H9 (cell line): Measurements from ENCODE around the gene ASPM. TPM values are rescaled to one million over a fixed set of nuclear protein-coding genes. Genes with fewer than 3 reads are reported as not detected.

Source experiments
- DNase-seq: peaks from one replicate; pipeline ENCODE4 v3.0.0-alpha.2; 2017
- H2AFZ ChIP-seq: one replicate; pipeline ENCODE4 v1.6.1; 2013; ENCODE audit warnings: mild to moderate bottlenecking, low read length, control low read depth, moderate library complexity
- H2AK5ac ChIP-seq: 2 replicates; pipeline ENCODE4 v1.6.1; 2013; ENCODE audit warnings: low read length, control low read depth, mixed read lengths; ENCODE audit not compliant: insufficient read length
- H2BK120ac ChIP-seq: one replicate; pipeline ENCODE4 v1.6.1; 2013; ENCODE audit warnings: low read depth, mild to moderate bottlenecking, low read length, control low read depth, inconsistent platforms; ENCODE audit not compliant: poor library complexity, severe bottlenecking
- H2BK12ac ChIP-seq: 2 replicates; pipeline ENCODE4 v1.6.1; 2013; ENCODE audit warnings: low read length, control low read depth, mixed read lengths, low read depth; ENCODE audit not compliant: insufficient read length
- H2BK15ac ChIP-seq: 2 replicates; pipeline ENCODE4 v1.6.1; 2013; ENCODE audit warnings: low read depth, low read length, control low read depth
- H2BK20ac ChIP-seq: one replicate; pipeline ENCODE4 v1.6.1; 2013; ENCODE audit warnings: low read depth, mild to moderate bottlenecking, low read length, control low read depth, inconsistent platforms; ENCODE audit not compliant: poor library complexity, severe bottlenecking
- H2BK5ac ChIP-seq: 2 replicates; pipeline ENCODE4 v1.6.1; 2013; ENCODE audit warnings: low read length, control low read depth, mixed read lengths; ENCODE audit not compliant: insufficient read length
- H3K14ac ChIP-seq: 2 replicates; pipeline ENCODE4 v1.6.1; 2013; ENCODE audit warnings: low read length, control low read depth; ENCODE audit not compliant: insufficient read depth
- H3K18ac ChIP-seq: 2 replicates; pipeline ENCODE4 v1.6.1; 2013; ENCODE audit warnings: low read depth, mild to moderate bottlenecking, mixed read lengths, low read length, control low read depth; ENCODE audit not compliant: insufficient read length
- H3K23ac ChIP-seq: 2 replicates; pipeline ENCODE4 v1.6.1; 2013; ENCODE audit warnings: low read length, control low read depth, mixed read lengths, low read depth; ENCODE audit not compliant: insufficient read length
- H3K23me2 ChIP-seq: 2 replicates; pipeline ENCODE4 v1.6.1; 2013; ENCODE audit warnings: low read depth, mild to moderate bottlenecking, mixed read lengths, low read length, control low read depth; ENCODE audit not compliant: insufficient read length, poor library complexity, severe bottlenecking
- H3K27ac ChIP-seq: 2 replicates; pipeline ENCODE4 v1.5.1; 2013; ENCODE audit warnings: low read length, control low read depth, mixed read lengths, low read depth; ENCODE audit not compliant: insufficient read length
- H3K27me3 ChIP-seq: 2 replicates; pipeline ENCODE4 v1.6.1; 2013; ENCODE audit warnings: low read length, control low read depth, inconsistent platforms; ENCODE audit not compliant: insufficient read depth
- H3K4ac ChIP-seq: 2 replicates; pipeline ENCODE4 v1.6.1; 2013; ENCODE audit warnings: low read depth, mild to moderate bottlenecking, control low read depth, inconsistent platforms, low read length, moderate library complexity
- H3K4me1 ChIP-seq: 2 replicates; pipeline ENCODE4 v1.6.1; 2013; ENCODE audit warnings: low read length, control low read depth, inconsistent platforms; ENCODE audit not compliant: insufficient read depth
- H3K4me2 ChIP-seq: 2 replicates; pipeline ENCODE4 v1.6.1; 2013; ENCODE audit warnings: low read length, control low read depth, mixed read lengths; ENCODE audit not compliant: insufficient read length, insufficient read depth
- H3K56ac ChIP-seq: 2 replicates; pipeline ENCODE4 v1.6.1; 2013; ENCODE audit warnings: low read depth, mild to moderate bottlenecking, mixed read lengths, low read length, control low read depth; ENCODE audit not compliant: insufficient read length
- H3K79me1 ChIP-seq: 2 replicates; pipeline ENCODE4 v1.6.1; 2013; ENCODE audit warnings: low read depth, mild to moderate bottlenecking, moderate library complexity, low read length, control low read depth, inconsistent platforms; ENCODE audit not compliant: insufficient read depth, poor library complexity, severe bottlenecking
- H3K79me2 ChIP-seq: 2 replicates; pipeline ENCODE4 v1.6.1; 2013; ENCODE audit warnings: low read length, control low read depth, inconsistent platforms; ENCODE audit not compliant: insufficient read depth
- H3K9ac ChIP-seq: 2 replicates; pipeline ENCODE4 v1.6.1; 2013; ENCODE audit warnings: low read length, control low read depth, mixed read lengths; ENCODE audit not compliant: insufficient read length; ENCODE audit errors: extremely low read depth
- H3K9me3 ChIP-seq: one replicate; pipeline ENCODE4 v1.6.1; 2013; ENCODE audit warnings: low read depth, low read length, inconsistent platforms; ENCODE audit not compliant: control insufficient read depth
- H3T11ph ChIP-seq: one replicate; pipeline ENCODE4 v1.6.1; 2013; ENCODE audit warnings: mild to moderate bottlenecking, low read length, control low read depth, inconsistent platforms
- H4K20me1 ChIP-seq: one replicate; pipeline ENCODE4 v1.6.1; 2013; ENCODE audit not compliant: control insufficient read depth, insufficient read length, insufficient read depth
- H4K5ac ChIP-seq: 2 replicates; pipeline ENCODE4 v1.6.1; 2013; ENCODE audit warnings: low read depth, mild to moderate bottlenecking, mixed read lengths, low read length, control low read depth; ENCODE audit not compliant: insufficient read length
- H4K8ac ChIP-seq: replicated peaks from 2 replicates; pipeline ENCODE4 v1.6.1; 2013; ENCODE audit warnings: low read length, control low read depth, mixed read lengths, low read depth; ENCODE audit not compliant: insufficient read length
- H4K91ac ChIP-seq: 2 replicates; pipeline ENCODE4 v1.6.1; 2013; ENCODE audit warnings: low read depth, mild to moderate bottlenecking, moderate library complexity, mixed read lengths, low read length, control low read depth; ENCODE audit not compliant: insufficient read length
- H3K27ac Mint-ChIP-seq, 3 experiments: 2 replicates in 2 of 3; 3 replicates in 1 of 3; pipeline ENCODE4 v1.8.0; 2020 to 2021; ENCODE audit warnings: mixed read lengths in 3 of 3, mild to moderate bottlenecking in 1 of 3, moderate library complexity in 1 of 3
- H3K27me3 Mint-ChIP-seq: 2 replicates; pipeline ENCODE4 v1.8.0; 2021; ENCODE audit warnings: low read depth, mild to moderate bottlenecking, moderate library complexity, mixed read lengths
- H3K36me3 Mint-ChIP-seq, 3 experiments: 2 replicates in 2 of 3; 3 replicates in 1 of 3; pipeline ENCODE4 v1.8.0; 2020 to 2021; ENCODE audit warnings: low read depth in 3 of 3, mixed read lengths in 3 of 3; ENCODE audit not compliant: insufficient read depth in 1 of 3
- H3K4me1 Mint-ChIP-seq, 2 experiments: 2 replicates each; pipeline ENCODE4 v1.8.0; 2020; ENCODE audit warnings: mixed read lengths in 2 of 2
- H3K4me3 Mint-ChIP-seq, 2 experiments: 2 replicates in 1 of 2; 3 replicates in 1 of 2; pipeline ENCODE4 v1.8.0; 2020 to 2021; ENCODE audit warnings: mild to moderate bottlenecking in 2 of 2, mixed read lengths in 2 of 2, moderate library complexity in 1 of 2
- H3K9me3 Mint-ChIP-seq, 2 experiments: 2 replicates in 1 of 2; 3 replicates in 1 of 2; pipeline ENCODE4 v1.8.0; 2020; ENCODE audit warnings: mild to moderate bottlenecking in 2 of 2, mixed read lengths in 2 of 2, moderate library complexity in 1 of 2
- CTCF ChIP-seq: fragments of 200-600 bp; sonication (generic); conservative IDR thresholded peaks from 3 replicates; pipeline ENCODE4 v1.8.0; 2021; ENCODE audit warnings: antibody characterized with exemption, mild to moderate bottlenecking
- WGBS: extraction: QIAGEN DNeasy Blood & Tissue Kit; methylation state at CpG from one replicate; pipeline ENCODE4 v1.1.7; 2013; ENCODE audit warnings: missing lambda C conversion rate, low lambda C conversion rate, mixed read lengths; ENCODE audit not compliant: insufficient read length; ENCODE audit errors: extremely low coverage; 5-methylcytosine and 5-hydroxymethylcytosine counted together
- total RNA-seq: library from RNA; stranded (reverse); gene quantifications from 2 replicates; pipeline ENCODE4 v1.2.1, GENCODE V29; 2021

ASPM gene
- total RNA-seq, 1 experiment from 2014 or later: 34.9 TPM

- Histone ChIP-seq H3K9me3 (no peaks in the 10 kb centered on the region), H3K4me2 (no peak overlapping the region), H2BK12ac (no peak overlapping the region), H3T11ph (no peak overlapping the region), H3K18ac (no peak overlapping the region), H3K27ac (no peak overlapping the region), H2BK120ac (no peak overlapping the region), H3K79me2 (no peaks in the 10 kb centered on the region), H3K4me1 (no peaks in the 10 kb centered on the region), H2BK15ac (no peak overlapping the region), H3K56ac (no peak overlapping the region), H4K20me1 (no peaks in the 10 kb centered on the region), H2BK5ac (no peak overlapping the region), H4K91ac (no peak overlapping the region), H2AFZ (no peak overlapping the region), H3K79me1 (no peaks in the 10 kb centered on the region), H4K8ac (no peak overlapping the region), H3K23me2 (no peaks in the 10 kb centered on the region), H3K9ac (no peak overlapping the region), H3K4ac (no peak overlapping the region), H2BK20ac (no peak overlapping the region), H3K14ac (no peak overlapping the region), H4K5ac (no peak overlapping the region), H3K23ac (no peak overlapping the region), H3K27me3 (no peaks in the 10 kb centered on the region), H2AK5ac (no peak overlapping the region)
- Mint-ChIP-seq H3K27ac (no peak overlapping the region), H3K4me3 (no peak overlapping the region), H3K9me3 (no peaks in the 10 kb centered on the region; a peak in 1 of 5 replicates), H3K36me3 (peaks cover 0 to 7% (median 7%) of the 10 kb centered on the region in 3 experiments; a peak in 5 of 7 replicates), H3K27me3 (no peaks in the 10 kb centered on the region), H3K4me1 (no peaks in the 10 kb centered on the region)
- no peak; the same call in 2 of the 3 replicates for TF ChIP-seq CTCF
- no peak for DNase-seq
- no CpG with 5 or more reads among the region's 1 CpG for WGBS
Measured at GRCh38 chr1:197156692-197157091, 10.2 kb upstream of the ASPM start.
